Mesenteric fat pad (tissue), 1 donor: ENCODE results near the gene TASOR2. TPM values are rescaled to one million over a fixed set of nuclear protein-coding genes. Genes with fewer than 3 reads are reported as not detected.

Experiments used
- DNase-seq: peaks from one replicate; pipeline ENCODE4 v3.0.0-alpha.2; 2020; ENCODE audit warnings: low spot score
- total RNA-seq: library from RNA; stranded (reverse); fragmentation: NEBNext Ultra II Directional; extraction: Animal tissue kit (Norgen Biotek cat#: 25700); gene quantifications from one replicate; pipeline ENCODE4 v1.2.1, GENCODE V29; 2021
- donor health status: DM: yes; HTN: yes; CAD: no.

TASOR2 gene
- total RNA-seq, 1 donor from 2014 or later, result 55.8 TPM

- DNase-seq, result no peak
Observed at GRCh38 chr10:5683065-5683464, 1.6 kb upstream of the TASOR2 start.

GRCh38 chr10:5684971-5685763, 529 bp downstream of the TASOR2 start:
- no peak for DNase-seq

GRCh38 chr10:5685764-5686240, 1.2 kb downstream of the TASOR2 start:
- no peak for DNase-seq

- no peak for DNase-seq
Observed at GRCh38 chr10:5688587-5688986, 3.9 kb downstream of the TASOR2 start.

GRCh38 chr10:5691786-5692185, 7.1 kb downstream of the TASOR2 start:
- DNase-seq, result no peak

- DNase-seq, result no peak
Observed at GRCh38 chr10:5692461-5693358, 8.1 kb downstream of the TASOR2 start.

- no peak for DNase-seq
Observed at GRCh38 chr10:5694573-5694972, 9.9 kb downstream of the TASOR2 start.

- no peak for DNase-seq
Observed at GRCh38 chr10:5697342-5697741, 12.7 kb downstream of the TASOR2 start.

- no peak for DNase-seq
Observed at GRCh38 chr10:5698062-5698461, 13.4 kb downstream of the TASOR2 start.

- DNase-seq, result no peak
Observed at GRCh38 chr10:5708356-5708755, 23.7 kb downstream of the TASOR2 start.

GRCh38 chr10:5709865-5710264, 25.2 kb downstream of the TASOR2 start:
- DNase-seq, result no peak

GRCh38 chr10:5710859-5711258, 26.2 kb downstream of the TASOR2 start:
- DNase-seq, result no peak

- DNase-seq, result no peak
Observed at GRCh38 chr10:5711642-5712041, 27.0 kb downstream of the TASOR2 start.

- no peak for DNase-seq
Observed at GRCh38 chr10:5719546-5719945, 34.9 kb downstream of the TASOR2 start.

GRCh38 chr10:5720182-5720581, 35.5 kb downstream of the TASOR2 start:
- DNase-seq, result no peak

- no peak for DNase-seq
Observed at GRCh38 chr10:5723692-5724091, 39.1 kb downstream of the TASOR2 start.

GRCh38 chr10:5730766-5731165, 46.1 kb downstream of the TASOR2 start:
- no peak for DNase-seq

- DNase-seq, result no peak
Observed at GRCh38 chr10:5731559-5731958, 46.9 kb downstream of the TASOR2 start.

GRCh38 chr10:5732141-5732540, 47.5 kb downstream of the TASOR2 start:
- DNase-seq, result no peak
